Retina (tissue), 1 donor: Measurements from ENCODE around the gene TBXAS1.
A peak's percentile ranks its signal among the peaks of the same experiment; 100 is the strongest.

Source experiments
- DNase-seq: peaks from one replicate; pipeline ENCODE4 v3.0.0-alpha.2; 2016

The TBXAS1 gene

DNA sequence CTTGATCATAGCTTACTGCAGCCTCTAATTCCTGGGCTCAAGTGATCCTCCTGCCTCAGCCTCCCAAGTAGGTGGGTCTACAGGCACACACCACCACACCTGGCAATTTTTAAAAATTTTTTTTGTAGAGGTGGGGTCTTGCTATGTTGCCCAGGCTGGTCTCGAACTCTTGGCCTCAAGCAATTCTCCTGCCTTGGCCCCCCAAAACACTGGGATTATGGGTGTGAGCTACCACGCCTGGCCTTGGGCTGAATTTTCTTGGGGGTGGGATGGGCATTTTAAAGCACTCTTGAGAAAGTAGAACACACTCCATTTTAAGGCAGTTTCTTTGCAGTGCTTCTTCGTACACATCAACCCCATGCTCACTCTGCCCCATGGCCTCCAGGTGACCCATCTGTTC lies 28.7 kb downstream of the TBXAS1 start:
- DNase-seq, result no peak

DNA sequence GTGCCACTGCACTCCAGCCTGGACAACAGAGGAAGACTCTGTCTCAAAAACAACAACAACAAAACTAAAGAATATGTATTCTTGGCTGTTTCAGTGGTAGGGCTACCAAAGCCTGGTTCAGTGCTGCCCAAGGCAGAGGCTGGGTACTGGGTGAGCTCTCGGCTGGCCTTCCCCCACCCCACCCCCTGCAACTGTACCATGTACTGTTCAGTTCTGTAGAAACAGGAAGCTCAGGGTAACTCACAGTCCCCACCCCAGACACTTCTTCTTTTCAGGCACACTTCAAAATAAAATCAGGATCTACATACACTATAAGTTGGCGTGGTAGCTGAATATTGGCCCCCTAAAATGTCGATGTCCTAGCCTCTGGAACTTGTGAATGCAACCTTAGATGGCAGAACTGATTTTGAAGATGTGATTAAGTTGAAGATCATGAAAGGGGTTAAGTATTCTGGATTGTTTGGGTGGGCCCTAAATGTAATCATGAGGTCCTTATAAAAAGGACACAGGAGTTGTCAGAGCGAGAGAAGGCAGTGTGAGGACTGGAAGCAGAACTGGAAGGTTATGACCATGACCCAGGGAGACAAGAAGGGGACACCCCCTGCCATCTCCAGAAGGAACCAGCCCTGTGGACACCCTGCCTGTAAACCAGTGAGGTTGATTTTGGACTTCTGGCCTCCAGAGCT lies 31.2 kb downstream of the TBXAS1 start:
- no peak for DNase-seq

DNA sequence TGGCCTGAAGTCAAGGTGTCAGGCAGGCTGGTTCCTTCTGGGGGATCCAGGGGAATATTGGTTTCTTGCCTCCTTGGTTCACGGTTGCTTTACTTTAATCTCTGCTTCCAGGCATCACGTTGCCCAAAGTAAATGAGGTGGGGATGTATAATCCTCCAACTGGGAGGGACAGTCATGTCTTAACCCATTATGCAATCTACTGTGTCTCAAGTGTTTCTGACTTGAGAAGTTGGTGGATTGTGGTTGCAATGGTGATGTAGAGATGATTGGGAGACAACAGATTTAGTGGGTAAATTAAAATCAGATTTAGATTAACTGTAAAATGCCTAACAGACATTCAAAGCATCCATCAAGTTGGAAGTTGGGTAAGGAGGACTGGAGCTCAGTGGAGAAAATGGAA lies 32.7 kb downstream of the TBXAS1 start:
- no peak for DNase-seq

GRCh38 chr7:139866047-139866837 lies 37.2 kb downstream of the TBXAS1 start:
- no peak for DNase-seq

GRCh38 chr7:139867847-139868246 lies 38.8 kb downstream of the TBXAS1 start:
- no peak for DNase-seq

- DNase-seq, result no peak
Observed at GRCh38 chr7:139869886-139870285, 40.8 kb downstream of the TBXAS1 start.

GRCh38 chr7:139870380-139870779 lies 41.3 kb downstream of the TBXAS1 start:
- DNase-seq, result no peak

DNA sequence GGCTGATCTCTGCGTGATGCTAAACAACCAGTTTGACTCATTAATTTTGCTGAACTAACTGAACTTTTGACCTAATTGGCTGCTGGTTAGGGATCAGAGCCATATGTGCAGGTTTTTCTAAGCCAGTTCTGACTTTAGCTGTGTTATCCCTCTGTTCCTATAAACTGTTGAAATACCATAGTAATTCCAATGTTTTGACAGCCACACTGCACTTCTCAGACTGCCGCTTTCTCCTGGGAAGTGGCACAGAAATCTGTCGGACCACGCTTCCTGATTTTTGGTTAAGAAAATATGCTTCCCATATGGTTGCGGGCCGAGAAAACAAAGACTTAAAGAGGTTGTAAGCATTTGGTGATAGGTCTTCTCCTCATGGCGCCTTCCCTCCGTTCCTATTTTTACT lies 42.3 kb downstream of the TBXAS1 start:
- DNase-seq, result no peak

GRCh38 chr7:139871820-139872219 lies 42.8 kb downstream of the TBXAS1 start:
- no peak for DNase-seq

DNA sequence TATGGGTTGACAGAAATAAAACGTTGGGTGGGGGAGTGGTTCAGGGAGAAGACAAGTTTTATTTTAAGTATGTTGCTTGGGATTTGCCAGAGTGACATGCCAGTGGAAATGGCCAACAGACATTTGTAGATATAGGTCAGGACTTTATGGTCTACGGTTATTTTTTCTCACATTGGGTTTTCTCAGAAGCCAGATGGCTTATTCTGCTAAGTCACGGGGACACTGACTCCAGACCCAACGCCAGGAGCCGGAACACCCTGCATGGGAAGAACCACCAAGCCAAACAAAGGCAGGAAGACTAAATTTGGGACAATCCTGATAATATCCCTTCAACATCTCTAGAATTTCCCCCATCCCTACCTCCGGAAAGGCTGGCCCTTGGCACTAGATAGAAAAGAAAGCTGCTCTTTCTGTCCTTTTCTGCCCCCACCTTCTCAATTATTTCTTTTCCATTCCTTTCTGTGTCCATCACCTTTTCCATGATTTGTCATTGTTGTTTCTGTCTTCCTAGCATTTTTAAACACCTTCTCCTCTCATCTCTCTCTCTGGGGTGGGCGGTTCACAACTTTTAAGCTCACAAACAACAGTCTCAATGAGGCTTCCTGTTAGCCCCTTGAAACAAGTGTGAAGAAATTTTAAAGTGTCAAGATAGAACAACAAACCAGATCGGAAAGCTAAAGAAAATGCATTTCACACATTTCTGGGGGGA lies 44.7 kb downstream of the TBXAS1 start:
- DNase-seq, result no peak

GRCh38 chr7:139874302-139874629 lies 45.2 kb downstream of the TBXAS1 start:
- DNase-seq, result no peak

- no peak for DNase-seq
Observed at GRCh38 chr7:139875821-139876241, 46.8 kb downstream of the TBXAS1 start.

DNA sequence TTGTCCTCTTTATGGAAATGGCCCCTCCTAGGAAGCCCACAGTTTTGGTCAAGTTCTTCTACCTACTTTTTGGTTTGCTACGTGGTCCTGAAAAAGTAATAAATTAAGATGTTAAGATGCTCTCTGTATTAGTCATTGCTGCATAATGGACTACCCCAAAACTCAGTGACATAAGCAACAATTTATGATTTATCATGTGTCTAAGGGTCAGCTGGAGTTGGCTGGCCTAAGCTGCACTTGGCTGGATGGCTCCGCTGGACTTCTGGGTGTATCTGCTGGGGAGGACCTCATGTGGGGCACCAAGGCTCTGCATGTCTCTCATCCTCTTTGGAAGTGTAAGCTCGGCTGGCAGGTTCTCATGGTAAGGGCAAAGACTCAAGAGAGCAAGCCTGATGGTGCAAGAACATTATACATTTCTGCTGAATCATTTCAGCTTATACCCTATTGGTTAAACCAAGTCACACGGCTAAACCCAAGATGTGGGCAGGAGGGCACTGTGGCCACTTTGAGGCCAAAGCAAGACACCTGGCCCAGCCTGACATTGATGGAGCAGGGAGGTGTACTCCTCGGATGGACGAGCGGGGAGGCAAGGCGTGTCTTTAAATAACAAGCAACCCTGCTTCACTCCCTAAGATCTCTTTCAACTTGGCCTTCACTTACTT lies 47.7 kb downstream of the TBXAS1 start:
- DNase-seq, result no peak

GRCh38 chr7:139883814-139884213 lies 54.8 kb downstream of the TBXAS1 start:
- DNase-seq, result no peak

DNA sequence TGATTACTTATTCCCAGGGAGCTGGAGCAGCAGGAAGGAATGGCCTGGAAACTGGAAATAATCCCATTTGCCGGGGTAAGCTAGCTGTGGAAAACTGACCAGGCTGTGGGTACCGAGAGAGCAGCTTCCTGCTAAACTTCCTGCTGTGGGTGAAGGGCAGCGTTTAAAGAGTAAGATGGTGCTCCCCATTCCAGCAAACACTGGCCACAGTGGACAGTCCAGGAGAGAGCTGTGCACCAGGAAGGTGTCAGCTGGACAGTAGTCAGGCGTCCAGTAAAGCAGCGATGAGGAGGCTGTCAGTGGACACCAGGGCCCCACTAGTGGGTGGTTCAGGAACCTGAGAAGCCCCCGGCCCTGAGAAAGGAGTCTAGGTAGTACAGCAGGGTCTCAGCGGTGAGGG lies 55.4 kb downstream of the TBXAS1 start:
- DNase-seq, result no peak

DNA sequence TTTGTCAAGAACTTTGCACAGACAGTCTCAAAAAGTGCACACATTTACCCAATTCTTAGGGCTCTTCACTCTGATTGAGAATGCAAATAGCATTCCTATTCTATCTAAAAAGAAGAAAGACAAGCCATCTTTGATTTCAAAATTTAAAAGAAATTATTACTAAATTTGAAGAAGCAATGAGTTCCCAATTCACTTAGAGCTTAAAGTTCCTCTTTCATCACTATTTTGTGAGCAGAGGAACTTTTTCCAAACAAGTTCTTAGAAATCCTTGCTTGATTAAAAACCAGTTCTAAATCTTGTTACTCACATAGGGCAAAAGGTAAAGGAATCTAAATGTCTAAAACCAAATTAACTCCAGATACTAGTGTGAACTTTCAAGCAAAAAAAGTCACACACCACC lies 56.4 kb downstream of the TBXAS1 start:
- no peak for DNase-seq

- peak; percentile 79 for DNase-seq
Observed at GRCh38 chr7:139886206-139886605, 57.1 kb downstream of the TBXAS1 start.

- DNase-seq, result no peak
Observed at GRCh38 chr7:139886899-139887298, 57.8 kb downstream of the TBXAS1 start.

- DNase-seq, result no peak
Observed at GRCh38 chr7:139887992-139888481, 59.0 kb downstream of the TBXAS1 start.

DNA sequence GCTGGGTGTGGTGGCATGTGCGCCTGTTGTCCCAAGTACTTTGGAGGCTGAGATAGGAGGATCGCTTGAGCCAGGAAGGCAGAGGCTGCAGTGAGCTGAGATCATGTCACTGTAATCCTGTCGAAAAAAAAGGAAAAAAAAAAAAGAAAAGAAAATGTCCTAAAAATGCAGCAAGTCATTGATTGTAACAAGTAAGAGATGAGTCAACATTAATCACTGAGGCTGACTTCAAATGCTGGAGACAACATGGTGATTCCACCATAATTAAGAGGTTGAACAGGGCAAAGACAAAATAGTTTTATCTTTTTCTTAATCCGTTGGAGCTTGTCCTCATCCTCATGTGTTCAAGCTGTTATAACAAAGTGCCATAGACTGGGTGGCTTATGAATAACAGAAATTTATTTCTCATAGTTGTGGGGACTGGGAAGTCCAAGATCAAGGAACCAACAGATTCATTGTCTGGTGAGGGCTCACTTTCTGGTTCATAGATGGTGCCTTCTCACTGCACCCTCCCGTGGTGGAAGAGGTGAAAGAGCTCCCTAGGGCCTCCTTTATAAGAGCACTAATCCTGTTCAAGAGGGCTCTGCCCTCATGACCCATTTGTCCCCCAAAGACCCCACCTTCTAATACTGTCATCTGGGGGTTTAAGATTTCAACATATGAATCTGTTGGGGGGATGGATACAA lies 60.3 kb downstream of the TBXAS1 start:
- no peak for DNase-seq

DNA sequence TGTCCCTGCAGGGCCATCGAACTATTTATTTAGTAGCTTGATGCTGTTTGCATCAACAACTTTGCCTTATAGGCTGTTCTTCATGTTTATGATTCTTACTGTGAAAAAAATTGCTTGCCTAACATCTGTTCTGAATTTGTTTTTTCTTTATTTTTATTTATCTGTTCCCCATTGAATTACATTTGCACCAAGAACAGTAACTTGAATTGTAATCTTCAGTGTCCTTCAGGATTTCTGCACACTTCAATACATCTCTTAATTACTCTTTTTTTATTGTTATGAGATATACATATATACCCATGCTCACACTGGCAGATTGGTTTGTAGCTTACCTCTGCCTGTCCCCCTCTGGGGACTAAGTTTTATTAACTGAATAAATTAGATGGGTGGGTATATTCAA lies 64.4 kb downstream of the TBXAS1 start:
- no peak for DNase-seq

DNA sequence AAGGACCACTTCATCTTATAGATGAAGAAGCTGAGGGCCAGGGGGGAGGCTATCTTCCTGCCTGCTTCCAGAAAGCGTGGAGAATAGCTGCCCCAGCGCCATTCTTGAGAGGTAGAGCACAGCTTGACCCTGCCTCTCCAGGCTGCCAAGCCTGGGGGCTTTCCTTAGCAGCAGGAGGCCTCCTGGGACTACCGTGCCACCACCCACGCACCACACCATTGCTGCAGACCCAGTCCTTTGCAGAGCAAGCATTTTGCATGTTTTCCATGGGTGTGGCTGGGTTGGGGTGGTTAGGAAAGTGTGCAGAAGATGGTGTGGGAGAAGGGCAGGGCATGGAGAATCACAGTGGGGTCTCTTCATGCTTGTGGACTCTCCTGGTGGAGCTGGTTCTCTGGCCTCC lies 64.9 kb downstream of the TBXAS1 start:
- no peak for DNase-seq
